GM23338 (cell line): Measurements from ENCODE around the gene IMPDH1.

ENCODE experiments used
- CREB1 ChIP-seq: fragments of 250-450 bp; sonication (Bioruptor Pico); IDR thresholded peaks from 2 replicates; pipeline ENCODE4 v1.5.0; 2020; ENCODE audit warnings: low read depth, mild to moderate bottlenecking, moderate library complexity
- CTCF ChIP-seq, 2 experiments: fragments of 200-600 bp in 1 of 2; sonication (generic) in 1 of 2; conservative IDR thresholded peaks; 2 replicates each; pipeline versions ENCODE4 v1.5.1 to v1.6.1; 2016 to 2017; ENCODE audit warnings: antibody characterized with exemption in 2 of 2, low read depth in 2 of 2, mild to moderate bottlenecking in 2 of 2, moderate library complexity in 1 of 2
- EZH2 ChIP-seq: fragments of 200-600 bp; sonication (generic); IDR thresholded peaks from one replicate; pipeline ENCODE4 v1.8.0; 2017; ENCODE audit warnings: antibody characterized with exemption, mild to moderate bottlenecking, low read depth; ENCODE audit not compliant: unreplicated experiment
- POLR2AphosphoS5 ChIP-seq: IDR thresholded peaks from 2 replicates; pipeline ENCODE4 v1.6.1; 2016; ENCODE audit warnings: antibody characterized with exemption, low read depth
- REST ChIP-seq: IDR thresholded peaks from one replicate; pipeline ENCODE4 v1.6.1; 2018; ENCODE audit warnings: antibody characterized with exemption; ENCODE audit not compliant: unreplicated experiment
- STAT1 ChIP-seq: IDR thresholded peaks from one replicate; pipeline ENCODE4 v1.6.1; 2016; ENCODE audit warnings: antibody characterized with exemption; ENCODE audit not compliant: unreplicated experiment
- ZNF331 ChIP-seq: fragments of 250-450 bp; sonication (Bioruptor Pico); IDR thresholded peaks from 2 replicates; pipeline ENCODE4 v1.5.0; 2020; ENCODE audit warnings: low read depth, mild to moderate bottlenecking, moderate library complexity
- TF ChIP-seq, protein P1 (sequence below): IDR thresholded peaks from 2 replicates; pipeline ENCODE4 v1.6.1; 2016; ENCODE audit warnings: antibody characterized with exemption

GRCh38 chr7:128430207-128430606 lies 20.4 kb upstream of the IMPDH1 start:
- peak in 1 of 2 experiments; percentile 42; a peak in 2 of 4 replicates for TF ChIP-seq CTCF (conservative IDR thresholded peaks at IDR 0.05; ENCODE audit: low read depth in 2 of 2)
- TF ChIP-seq EZH2, result no peak
- no peak for TF ChIP-seq POLR2AphosphoS5
- no peak for TF ChIP-seq STAT1
- TF ChIP-seq CREB1 (CRISPR knock-in tag), result no peak
- TF ChIP-seq ZNF331 (CRISPR knock-in tag), result no peak
- TF ChIP-seq REST, result no peak
- TF ChIP-seq, protein P1, sequence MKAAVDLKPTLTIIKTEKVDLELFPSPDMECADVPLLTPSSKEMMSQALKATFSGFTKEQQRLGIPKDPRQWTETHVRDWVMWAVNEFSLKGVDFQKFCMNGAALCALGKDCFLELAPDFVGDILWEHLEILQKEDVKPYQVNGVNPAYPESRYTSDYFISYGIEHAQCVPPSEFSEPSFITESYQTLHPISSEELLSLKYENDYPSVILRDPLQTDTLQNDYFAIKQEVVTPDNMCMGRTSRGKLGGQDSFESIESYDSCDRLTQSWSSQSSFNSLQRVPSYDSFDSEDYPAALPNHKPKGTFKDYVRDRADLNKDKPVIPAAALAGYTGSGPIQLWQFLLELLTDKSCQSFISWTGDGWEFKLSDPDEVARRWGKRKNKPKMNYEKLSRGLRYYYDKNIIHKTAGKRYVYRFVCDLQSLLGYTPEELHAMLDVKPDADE, result no peak
